Natural killer cell (primary cell): ENCODE data around the gene ZXDC. TPM values are rescaled to one million over a fixed set of nuclear protein-coding genes. Genes with fewer than 3 reads are reported as not detected.

Experiments used
- ATAC-seq, 3 donors: fragments of 150-1000 bp in 2 of 3; fragments of 200-7000 bp in 1 of 3; cut with Tn5 transposase; 1 replicate in 1 of 3; 2 replicates in 2 of 3; pipeline ENCODE4 v1.10.0; 2021; ENCODE audit warnings: mild to moderate bottlenecking in 2 of 3, moderate library complexity in 2 of 3
- DNase-seq, 2 donors: peaks; one replicate each; pipeline versions ENCODE4 v3.0.0 to v3.0.0-alpha.2; 2013 to 2021; ENCODE audit warnings: mixed read lengths in 1 of 2
- H3K27ac ChIP-seq: one replicate; pipeline ENCODE4 v1.5.1; 2013; ENCODE audit warnings: mild to moderate bottlenecking, low read length
- H3K27me3 ChIP-seq: one replicate; pipeline ENCODE4 v1.6.1; 2013; ENCODE audit warnings: low read length; ENCODE audit not compliant: control insufficient read depth, insufficient read depth
- H3K36me3 ChIP-seq: one replicate; pipeline ENCODE4 v1.6.1; 2013; ENCODE audit warnings: low read length; ENCODE audit not compliant: control insufficient read depth, insufficient read depth
- H3K4me1 ChIP-seq: one replicate; pipeline ENCODE4 v1.6.1; 2013; ENCODE audit warnings: low read length; ENCODE audit not compliant: control insufficient read depth, insufficient read depth
- H3K4me3 ChIP-seq: one replicate; pipeline ENCODE4 v1.5.1; 2013; ENCODE audit warnings: low read length
- H3K9me3 ChIP-seq: one replicate; pipeline ENCODE4 v1.6.1; 2013; ENCODE audit warnings: low read length; ENCODE audit not compliant: control insufficient read depth, insufficient read depth
- H3K27ac Mint-ChIP-seq, 2 donors: one replicate each; pipeline ENCODE4 v1.8.0; 2022; ENCODE audit warnings: mild to moderate bottlenecking in 2 of 2, mixed read lengths in 2 of 2, moderate library complexity in 1 of 2
- H3K27me3 Mint-ChIP-seq, 2 donors: one replicate each; pipeline ENCODE4 v1.8.0; 2022; ENCODE audit warnings: low read depth in 2 of 2, mixed read lengths in 2 of 2
- H3K36me3 Mint-ChIP-seq: one replicate; pipeline ENCODE4 v1.8.0; 2022; ENCODE audit warnings: mixed read lengths
- H3K4me1 Mint-ChIP-seq, 2 donors: one replicate each; pipeline ENCODE4 v1.8.0; 2022; ENCODE audit warnings: mixed read lengths in 2 of 2
- H3K4me3 Mint-ChIP-seq: one replicate; pipeline ENCODE4 v1.8.0; 2022; ENCODE audit warnings: mild to moderate bottlenecking, moderate library complexity, mixed read lengths
- H3K9me3 Mint-ChIP-seq, 2 donors: one replicate each; pipeline ENCODE4 v1.8.0; 2022; ENCODE audit warnings: mixed read lengths in 2 of 2
- WGBS: methylation state at CpG from one replicate; pipeline ENCODE4 v1.1.7; 2013; ENCODE audit warnings: missing lambda C conversion rate; ENCODE audit not compliant: insufficient coverage; 5-methylcytosine and 5-hydroxymethylcytosine counted together
- intact Hi-C: fragments of 100-400 bp; cut with micrococcal nuclease; formaldehyde crosslinking; loops from one replicate; pipeline ENCODE4 v1.14.2; 2022
- total RNA-seq, 4 donors: library from RNA; stranded (reverse); fragments of 120-200 nt in 1 of 4; gene quantifications; one replicate each; pipeline versions ENCODE4 v1.2.3 to v1.2.4, GENCODE V29; 2013 to 2022
- TF ChIP-seq, protein P1 (sequence below): fragments of 200-600 bp; IDR thresholded peaks from one replicate; pipeline ENCODE4 v1.8.0; 2022; ENCODE audit warnings: antibody characterized with exemption

The ZXDC gene
- total RNA-seq, 3 donors from 2014 or later (not counting 1 experiment from before 2014, with no cell fraction given) = 56.1 to 70.2 (median 68.4) TPM

DNA sequence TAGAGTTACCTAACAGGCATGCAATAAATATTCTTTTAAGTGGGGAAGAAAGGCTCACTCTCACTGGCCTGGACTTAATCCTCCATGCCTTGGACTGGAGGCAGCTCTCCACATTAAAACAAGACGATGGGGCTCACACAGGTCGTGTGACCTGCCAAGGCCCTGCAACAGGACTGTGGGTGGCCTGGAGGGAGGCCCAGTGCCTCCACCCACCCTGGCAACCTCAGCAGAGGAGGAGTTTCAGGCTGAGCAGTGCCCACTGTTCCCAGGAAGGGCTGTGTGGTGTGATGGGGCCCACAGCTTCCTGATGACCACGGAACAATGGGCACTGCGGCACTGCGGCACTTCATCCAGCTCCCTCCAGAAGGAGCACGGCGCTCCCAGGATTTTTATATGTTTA is 36.3 kb upstream of the ZXDC start:
- Mint-ChIP-seq H3K4me3 (no peak overlapping the region), H3K36me3 (no peaks in the 10 kb centered on the region)

DNA sequence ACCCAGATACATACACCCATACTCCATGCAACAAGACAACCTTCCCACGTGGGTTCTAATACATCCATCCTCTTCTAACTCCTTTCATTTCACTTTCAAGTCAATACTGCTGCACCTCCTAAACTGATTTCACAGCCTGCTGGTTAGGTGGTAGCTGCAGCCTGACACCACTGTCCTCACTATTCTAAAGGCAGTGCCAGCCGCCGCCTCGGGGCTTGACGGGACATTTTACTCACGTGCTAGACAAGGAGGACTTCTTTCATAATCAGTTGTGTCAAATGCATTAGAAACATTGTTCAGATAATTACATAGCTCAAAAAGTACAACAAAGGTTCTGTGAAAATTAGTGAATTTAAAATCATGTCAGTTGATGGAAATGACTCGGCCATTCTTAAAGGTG is 35.6 kb upstream of the ZXDC start:
- Mint-ChIP-seq H3K36me3 (no peaks in the 10 kb centered on the region), H3K9me3 (no peaks in the 10 kb centered on the region), H3K27ac (no peak overlapping the region), H3K4me1 (no peaks in the 10 kb centered on the region), H3K27me3 (peaks cover 0 to under 1% of the 10 kb centered on the region in 2 donors), H3K4me3 (no peak overlapping the region)
- TF ChIP-seq, protein P1, sequence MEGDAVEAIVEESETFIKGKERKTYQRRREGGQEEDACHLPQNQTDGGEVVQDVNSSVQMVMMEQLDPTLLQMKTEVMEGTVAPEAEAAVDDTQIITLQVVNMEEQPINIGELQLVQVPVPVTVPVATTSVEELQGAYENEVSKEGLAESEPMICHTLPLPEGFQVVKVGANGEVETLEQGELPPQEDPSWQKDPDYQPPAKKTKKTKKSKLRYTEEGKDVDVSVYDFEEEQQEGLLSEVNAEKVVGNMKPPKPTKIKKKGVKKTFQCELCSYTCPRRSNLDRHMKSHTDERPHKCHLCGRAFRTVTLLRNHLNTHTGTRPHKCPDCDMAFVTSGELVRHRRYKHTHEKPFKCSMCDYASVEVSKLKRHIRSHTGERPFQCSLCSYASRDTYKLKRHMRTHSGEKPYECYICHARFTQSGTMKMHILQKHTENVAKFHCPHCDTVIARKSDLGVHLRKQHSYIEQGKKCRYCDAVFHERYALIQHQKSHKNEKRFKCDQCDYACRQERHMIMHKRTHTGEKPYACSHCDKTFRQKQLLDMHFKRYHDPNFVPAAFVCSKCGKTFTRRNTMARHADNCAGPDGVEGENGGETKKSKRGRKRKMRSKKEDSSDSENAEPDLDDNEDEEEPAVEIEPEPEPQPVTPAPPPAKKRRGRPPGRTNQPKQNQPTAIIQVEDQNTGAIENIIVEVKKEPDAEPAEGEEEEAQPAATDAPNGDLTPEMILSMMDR = no peak
- Histone ChIP-seq H3K4me3 (no peak overlapping the region), H3K27ac (no peak overlapping the region), H3K4me1 (no peaks in the 10 kb centered on the region), H3K27me3 (no peaks in the 10 kb centered on the region), H3K9me3 (no peaks in the 10 kb centered on the region), H3K36me3 (no peaks in the 10 kb centered on the region)
- DNase-seq (no peak), ATAC-seq (no peak)
- WGBS = 88% methylated on average over 7 of the region's 7 CpGs
- intact Hi-C loops = no loop called here

More for the DNA sequence above, 36.3 kb upstream of the ZXDC start:
- Mint-ChIP-seq H3K9me3 (no peaks in the 10 kb centered on the region), H3K27me3 (no peaks in the 10 kb centered on the region), H3K4me1 (no peaks in the 10 kb centered on the region), H3K27ac (no peak overlapping the region)
- Histone ChIP-seq H3K4me1 (no peaks in the 10 kb centered on the region), H3K4me3 (no peak overlapping the region), H3K27me3 (no peaks in the 10 kb centered on the region), H3K27ac (no peak overlapping the region), H3K9me3 (no peaks in the 10 kb centered on the region), H3K36me3 (no peaks in the 10 kb centered on the region)
- TF ChIP-seq, protein P1 = no peak
- no peak for ATAC-seq
- WGBS = 84% methylated on average over 7 of the region's 7 CpGs
- DNase-seq = no peak
- intact Hi-C loops = no loop called here

DNA sequence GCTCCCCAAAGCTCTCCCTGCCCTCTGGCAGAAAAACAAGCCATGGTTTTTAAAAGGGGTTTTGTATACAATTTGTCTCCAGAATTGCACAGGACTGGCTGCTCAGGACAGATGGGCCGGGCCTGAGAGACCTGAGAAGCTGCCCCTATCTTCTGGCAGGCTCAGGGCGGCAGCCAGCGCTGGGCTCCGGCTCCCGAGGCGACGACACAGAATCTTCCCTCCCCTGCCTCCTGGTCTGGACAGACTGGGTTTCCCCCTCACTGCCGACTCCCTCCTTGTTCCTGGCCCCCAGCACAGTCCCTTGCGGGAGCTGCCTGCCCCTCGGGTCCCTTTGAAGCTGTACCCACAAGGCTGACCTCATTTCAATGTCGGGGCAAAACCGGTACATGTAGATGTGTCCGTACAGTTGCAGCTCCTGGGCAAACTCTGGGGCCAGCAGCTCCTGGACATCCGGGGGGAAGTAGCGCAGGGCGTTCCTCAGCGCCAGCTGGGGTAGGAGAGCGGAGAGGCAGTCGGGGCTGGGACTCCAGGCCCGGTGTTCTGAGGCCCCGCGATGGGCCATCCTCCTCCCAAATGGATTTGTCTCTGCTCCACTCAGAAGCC is 34.7 kb upstream of the ZXDC start:
- intact Hi-C loops = no loop called here
- no peak for DNase-seq
- ATAC-seq = no peak

More for the DNA sequence above, 34.7 kb upstream of the ZXDC start:
- Histone ChIP-seq H3K36me3 (no peaks in the 10 kb centered on the region), H3K4me1 (no peaks in the 10 kb centered on the region), H3K9me3 (no peaks in the 10 kb centered on the region), H3K27ac (no peak overlapping the region), H3K4me3 (no peak overlapping the region), H3K27me3 (no peaks in the 10 kb centered on the region)
- Mint-ChIP-seq H3K36me3 (no peaks in the 10 kb centered on the region), H3K27ac (no peak overlapping the region), H3K4me3 (no peak overlapping the region), H3K27me3 (peaks cover 0 to 3% of the 10 kb centered on the region in 2 donors), H3K4me1 (no peaks in the 10 kb centered on the region), H3K9me3 (no peaks in the 10 kb centered on the region)
- TF ChIP-seq, protein P1 = no peak
- WGBS = 85% methylated on average over 22 of the region's 22 CpGs
